ENCODE measurements around the gene MED31.

GRCh38 chr17:6602141-6602540 is 49.3 kb downstream of the MED31 start:
- TF ChIP-seq EP300 (conservative IDR thresholded peaks at IDR 0.05; ENCODE audit: poor library complexity, severe bottlenecking) (no peak), CTCF (IDR thresholded peaks at IDR 0.05; ENCODE audit: poor library complexity, severe bottlenecking) (no peak), MXI1 (conservative IDR thresholded peaks at IDR 0.05; ENCODE audit: poor library complexity, severe bottlenecking) (no peak), REST (IDR thresholded peaks at IDR 0.05; ENCODE audit: borderline replicate concordance) (no peak)

All from neural cell (in vitro differentiated cells).